Measurements from ENCODE around the gene GIPR. TPM values are rescaled to one million over a fixed set of nuclear protein-coding genes. Genes with fewer than 3 reads are reported as not detected.

GIPR gene
- total RNA-seq, 1 donor from 2014 or later = 3.4 TPM

GRCh38 chr19:45637890-45638667 is 29.9 kb upstream of the GIPR start:
- Histone ChIP-seq H3K4me1 (peaks cover 46% of the 10 kb centered on the region), H3K27me3 (no peaks in the 10 kb centered on the region), H3K9me3 (no peaks in the 10 kb centered on the region), H3K27ac (peak overlapping the region; percentile 68), H3K36me3 (no peaks in the 10 kb centered on the region), H3K4me3 (peak overlapping the region; percentile 63 to 69)
- TF ChIP-seq POLR2AphosphoS5 (IDR thresholded peaks at IDR 0.05; ENCODE audit: insufficient read depth in 1 of 2, low read depth in 1 of 2) (no peak), POLR2A (IDR thresholded peaks at IDR 0.05) (no peak), CTCF (IDR thresholded peaks at IDR 0.05) (no peak)
- intact Hi-C loops (cut with DNase I) = no loop called here
- DNase-seq (ENCODE audit: extremely low spot score in 2 of 2) = no peak

GRCh38 chr19:45638930-45639729 is 28.9 kb upstream of the GIPR start, which contains the start of gene EML2:
TSS of gene EML2 (minus strand) at chr19:45639397. CDS start at chr19:45639376, 21 bp downstream.
- no peak for DNase-seq (ENCODE audit: extremely low spot score in 2 of 2)
- H3K4me1 ChIP-seq = peaks cover 52% of the 10 kb centered on the region
- intact Hi-C loops (cut with DNase I) = no loop called here

GRCh38 chr19:45640849-45641273 is 27.2 kb upstream of the GIPR start:
- intact Hi-C loops (cut with DNase I) = loop anchor here (5.0 kb wide), 1 partner anchor 34 kb away; no protein-coding TSS in a partner anchor
- H3K4me1 ChIP-seq = peaks cover 62% of the 10 kb centered on the region
- no peaks in the 10 kb centered on the region for H3K36me3 ChIP-seq
- TF ChIP-seq POLR2AphosphoS5 (IDR thresholded peaks at IDR 0.05; ENCODE audit: insufficient read depth in 1 of 2, low read depth in 1 of 2) = no peak
- H3K9me3 ChIP-seq = no peaks in the 10 kb centered on the region
- no peak for DNase-seq (ENCODE audit: extremely low spot score in 2 of 2)
- peak overlapping the region; percentile 77 for H3K27ac ChIP-seq
- H3K27me3 ChIP-seq = no peaks in the 10 kb centered on the region
- H3K4me3 ChIP-seq = peak overlapping the region in 1 of 2 donors; percentile 56

More at GRCh38 chr19:45638930-45639729, 28.9 kb upstream of the GIPR start, which contains the start of gene EML2:
- Histone ChIP-seq H3K9me3 (no peaks in the 10 kb centered on the region), H3K36me3 (no peaks in the 10 kb centered on the region), H3K4me3 (peak within 1 kb of the TSS; percentile 63 to 69), H3K27me3 (no peaks in the 10 kb centered on the region), H3K27ac (peak within 1 kb of the TSS; percentile 68)
- TF ChIP-seq POLR2AphosphoS5 (IDR thresholded peaks at IDR 0.05; ENCODE audit: insufficient read depth in 1 of 2, low read depth in 1 of 2) = peak in 1 of 2 donors; percentile 48
- TF ChIP-seq CTCF (IDR thresholded peaks at IDR 0.05) = no peak
- TF ChIP-seq POLR2A (IDR thresholded peaks at IDR 0.05) = no peak

GRCh38 chr19:45641274-45642105 is 26.5 kb upstream of the GIPR start:
- Histone ChIP-seq H3K4me1 (peaks cover 68% of the 10 kb centered on the region), H3K4me3 (peak overlapping the region; percentile 34 to 56), H3K36me3 (no peaks in the 10 kb centered on the region), H3K27me3 (no peaks in the 10 kb centered on the region), H3K9me3 (no peaks in the 10 kb centered on the region), H3K27ac (peak overlapping the region; percentile 77)
- TF ChIP-seq POLR2A (IDR thresholded peaks at IDR 0.05) (no peak), CTCF (IDR thresholded peaks at IDR 0.05) (no peak), POLR2AphosphoS5 (IDR thresholded peaks at IDR 0.05; ENCODE audit: insufficient read depth in 1 of 2, low read depth in 1 of 2) (peak; percentile 17 to 24)
- no peak for DNase-seq (ENCODE audit: extremely low spot score in 2 of 2)
- intact Hi-C loops (cut with DNase I) = loop anchor here (1.0 to 5.0 kb wide), 2 partner anchors 34 to 117 kb away; no protein-coding TSS in a partner anchor

Data from vagina (tissue), 2 donors.